K562 (cell line): ENCODE data around the gene CFAP54. TPM values are rescaled to one million over a fixed set of nuclear protein-coding genes. Genes with fewer than 3 reads are reported as not detected.

Experiments used
- ATAC-seq: fragments of 200-7000 bp; cut with Tn5 transposase; 3 replicates; pipeline ENCODE4 v1.9.1; 2020; ENCODE audit warnings: moderate library complexity
- BruUV-seq: library from RNA; stranded (reverse); fragments of 400-500 nt; replicated peaks from 2 replicates; lab custom pipeline; 2021; lab: Mats Ljungman, UMichigan
- CTCF ChIA-PET: fragments of 300-600 bp; formaldehyde crosslinking; extraction: SDS; loops from one replicate; lab custom pipeline; 2021; ENCODE audit warnings: low intra/inter-chr PET ratio; lab: Yijun Ruan, JAX
- POLR2A ChIA-PET: fragments of 300-600, 350-650 bp; sonication (Branson Sonifier 250); formaldehyde crosslinking; extraction: SDS; loops from one replicate; lab custom pipeline; 2021; ENCODE audit warnings: antibody characterized with exemption, inconsistent platforms; lab: Yijun Ruan, JAX
- DNase-seq, 4 experiments: peaks; one replicate each; pipeline versions ENCODE4 v3.0.0 to v3.0.0-alpha.2; 2011 to 2018; ENCODE audit warnings: low spot score in 3 of 4, mixed read lengths in 3 of 4; ENCODE audit errors: extremely low read depth in 1 of 4
- FAIRE-seq: peaks from 2 replicates; lab custom pipeline; 2011; peaks lifted over from hg19 to GRCh38; lab: Jason Lieb, UNC
- H2AFZ ChIP-seq: 2 replicates; pipeline ENCODE4 v1.6.0; 2011; ENCODE audit warnings: low read depth, low read length, control low read depth, inconsistent platforms
- H3K27ac ChIP-seq: fragments of 200-600 bp; 3 replicates; pipeline ENCODE4 v1.8.0; 2011; ENCODE audit warnings: low read depth, mild to moderate bottlenecking, control low read depth, inconsistent platforms, low read length, moderate library complexity, mixed read lengths; ENCODE audit errors: extremely low read depth
- H3K27me3 ChIP-seq, 2 experiments: fragments of 300-600 bp in 1 of 2; 2 replicates in 1 of 2; 3 replicates in 1 of 2; pipeline versions ENCODE4 v1.6.0 to v1.8.0; 2011; ENCODE audit warnings: inconsistent platforms in 2 of 2, low read length in 2 of 2, mild to moderate bottlenecking in 1 of 2, mixed read lengths in 1 of 2, moderate library complexity in 1 of 2; ENCODE audit not compliant: control insufficient read depth in 2 of 2, insufficient read depth in 2 of 2
- H3K36me3 ChIP-seq: fragments of 300-600 bp; 3 replicates; pipeline ENCODE4 v1.8.0; 2011; ENCODE audit warnings: mild to moderate bottlenecking, low read length, inconsistent platforms; ENCODE audit not compliant: control insufficient read depth, insufficient read depth
- H3K4me1 ChIP-seq, 2 experiments: fragments of 200-600 bp in 1 of 2; replicated peaks in 1 of 2; 2 replicates in 1 of 2; 3 replicates in 1 of 2; pipeline versions ENCODE4 v1.5.1 to v1.8.0; 2011; ENCODE audit warnings: inconsistent platforms in 2 of 2, low read length in 2 of 2, mild to moderate bottlenecking in 1 of 2, mixed read lengths in 1 of 2, moderate library complexity in 1 of 2; ENCODE audit not compliant: control insufficient read depth in 2 of 2, insufficient read depth in 2 of 2
- H3K4me2 ChIP-seq: 2 replicates; pipeline ENCODE4 v1.6.1; 2011; ENCODE audit warnings: low read length, control low read depth, inconsistent platforms, mixed read lengths; ENCODE audit not compliant: insufficient read depth
- H3K4me3 ChIP-seq: fragments of 200-600 bp; sonication (generic), shearing (Covaris generic); 2 replicates; pipeline ENCODE4 v1.5.1; 2016; ENCODE audit warnings: control low read depth, inconsistent platforms
- H3K79me2 ChIP-seq: fragments of 200-600 bp; 3 replicates; pipeline ENCODE4 v1.8.0; 2011; ENCODE audit warnings: low read length, inconsistent platforms; ENCODE audit not compliant: control insufficient read depth, insufficient read depth
- H3K9ac ChIP-seq, 2 experiments: 2 replicates each; pipeline versions ENCODE4 v1.6.0 to v1.6.1; 2011; ENCODE audit warnings: low read depth in 2 of 2, low read length in 2 of 2, control low read depth in 1 of 2, inconsistent platforms in 1 of 2, mild to moderate bottlenecking in 1 of 2, mixed read lengths in 1 of 2; ENCODE audit not compliant: insufficient read depth in 1 of 2
- H3K9me1 ChIP-seq: one replicate; pipeline ENCODE4 v1.6.0; 2011; ENCODE audit warnings: inconsistent platforms, mild to moderate bottlenecking, low read length, moderate library complexity; ENCODE audit not compliant: control insufficient read depth, insufficient read depth
- H3K9me3 ChIP-seq: replicated peaks from 2 replicates; pipeline ENCODE4 v1.5.1; 2011; ENCODE audit warnings: low read depth, low read length, inconsistent platforms; ENCODE audit not compliant: control insufficient read depth, insufficient read depth
- H4K20me1 ChIP-seq: replicated peaks from 2 replicates; pipeline ENCODE4 v1.6.1; 2011; ENCODE audit warnings: low read length, inconsistent platforms, mixed read lengths; ENCODE audit not compliant: control insufficient read depth, insufficient read depth
- CEBPB ChIP-seq: fragments of 450-650 bp; IDR thresholded peaks from 2 replicates; pipeline ENCODE4 v1.6.1; 2016; ENCODE audit warnings: missing genetic modification characterization, missing compliant biosample characterization
- CEBPG ChIP-seq, 3 experiments: fragments of 200-800 bp in 1 of 3; sonication (Bioruptor generic) in 1 of 3; sonication (generic) in 1 of 3; formaldehyde crosslinking in 1 of 3; IDR thresholded peaks in 2 of 3; conservative IDR thresholded peaks in 1 of 3; 2 replicates each; pipeline versions ENCODE4 v1.6.1 to v1.8.0; 2016 to 2022; ENCODE audit warnings: missing compliant biosample characterization in 2 of 3, missing genetic modification characterization in 2 of 3, mild to moderate bottlenecking in 1 of 3, missing genetic modification reagents in 1 of 3
- CHD2 ChIP-seq: IDR thresholded peaks from 2 replicates; pipeline ENCODE4 v1.6.1; 2011; ENCODE audit warnings: low read depth, low read length
- CTBP1 ChIP-seq: fragments of 450-650 bp; IDR thresholded peaks from 2 replicates; pipeline ENCODE4 v1.6.1; 2016; ENCODE audit warnings: borderline replicate concordance
- KDM5B ChIP-seq: fragments of 200-600 bp; sonication (generic); IDR thresholded peaks from 2 replicates; pipeline ENCODE4 v1.6.1; 2012; ENCODE audit warnings: low read depth, mild to moderate bottlenecking, moderate library complexity, low read length, control low read depth, inconsistent platforms; ENCODE audit not compliant: insufficient replicate concordance
- NR2C1 ChIP-seq, 2 experiments: fragments of 450-650 bp; IDR thresholded peaks; 2 replicates each; pipeline ENCODE4 v1.6.1; 2017; ENCODE audit warnings: mild to moderate bottlenecking in 2 of 2, antibody characterized with exemption in 1 of 2, inconsistent platforms in 1 of 2, missing compliant biosample characterization in 1 of 2, missing genetic modification characterization in 1 of 2
- NRF1 ChIP-seq, 2 experiments: fragments of 450-650 bp; IDR thresholded peaks in 1 of 2; conservative IDR thresholded peaks in 1 of 2; 2 replicates each; pipeline ENCODE4 v1.6.1; 2014; ENCODE audit warnings: mild to moderate bottlenecking in 2 of 2
- RCOR1 ChIP-seq, 2 experiments: IDR thresholded peaks; 2 replicates each; pipeline ENCODE4 v1.6.1; 2012; ENCODE audit warnings: low read depth in 2 of 2, low read length in 2 of 2, borderline replicate concordance in 1 of 2, improper control_type of control experiment in 1 of 2
- ZKSCAN3 ChIP-seq: fragments of 250-450 bp; sonication (Bioruptor Pico); IDR thresholded peaks from 2 replicates; pipeline ENCODE4 v1.4.0; 2020
- ZNF408 ChIP-seq: fragments of 250-450 bp; sonication (Bioruptor Pico); IDR thresholded peaks from 2 replicates; pipeline ENCODE4 v1.4.0; 2020; ENCODE audit warnings: low read depth, mild to moderate bottlenecking, moderate library complexity
- WGBS: fragments of 100-300 bp; shearing (Covaris generic); methylation state at CpG from one replicate; pipeline ENCODE4 v1.1.6; 2016; ENCODE audit warnings: low coverage, mixed read lengths; ENCODE audit not compliant: insufficient coverage; ENCODE audit errors: missing lambda C conversion rate; 5-methylcytosine and 5-hydroxymethylcytosine counted together
- in situ Hi-C: fragments of 300-500 bp; cut with MboI; formaldehyde crosslinking; loops from 4 replicates; pipeline ENCODE4 v1.15.0; 2018; ENCODE audit warnings: inconsistent platforms, mixed read lengths
- intact Hi-C: fragments of 100-400 bp; cut with micrococcal nuclease; formaldehyde crosslinking; loops from 2 replicates; pipeline ENCODE4 v1.14.2; 2022
- polyA plus RNA-seq, 8 experiments: library from polyadenylated mRNA; depleted of rRNA in 4 of 8; stranded (reverse) in 5 of 8; unstranded in 3 of 8; fragments of >200 nt; fragmentation: Nextera tagmentation in 2 of 8; fragmentation: Illumina TruSeq in 1 of 8; extraction: Ambion mirVana in 2 of 8; extraction: Trizol in 1 of 8; gene quantifications; 2 replicates each; pipeline versions ENCODE4 v1.2.1 to v1.2.3, GENCODE V29; 2011 to 2014; ENCODE audit warnings: inconsistent platforms in 1 of 8, missing spikeins in 1 of 8
- total RNA-seq, 7 experiments: library from RNA; depleted of rRNA in 6 of 7; stranded (reverse); fragments of >200 nt in 6 of 7; fragmentation: Illumina TruSeq in 2 of 7; extraction: Trizol in 2 of 7; gene quantifications; 2 replicates each; pipeline versions ENCODE4 v1.2.1 to v1.2.3, GENCODE V29; 2011 to 2021; ENCODE audit warnings: low replicate concordance in 1 of 7
- TF ChIP-seq, protein P1 (sequence below): IDR thresholded peaks from 2 replicates; pipeline ENCODE4 v1.6.1; 2011; ENCODE audit warnings: borderline replicate concordance, low read depth, mild to moderate bottlenecking, moderate library complexity, low read length; ENCODE audit not compliant: insufficient read depth, poor library complexity, severe bottlenecking

Gene CFAP54
- total and polyA plus RNA-seq, 9 of the 15 experiments (the other 6 are each of a cell fraction or from before 2014, with no cell fraction given), result 0.03 to 0.23 (median 0.10) TPM; not detected in 3

DNA sequence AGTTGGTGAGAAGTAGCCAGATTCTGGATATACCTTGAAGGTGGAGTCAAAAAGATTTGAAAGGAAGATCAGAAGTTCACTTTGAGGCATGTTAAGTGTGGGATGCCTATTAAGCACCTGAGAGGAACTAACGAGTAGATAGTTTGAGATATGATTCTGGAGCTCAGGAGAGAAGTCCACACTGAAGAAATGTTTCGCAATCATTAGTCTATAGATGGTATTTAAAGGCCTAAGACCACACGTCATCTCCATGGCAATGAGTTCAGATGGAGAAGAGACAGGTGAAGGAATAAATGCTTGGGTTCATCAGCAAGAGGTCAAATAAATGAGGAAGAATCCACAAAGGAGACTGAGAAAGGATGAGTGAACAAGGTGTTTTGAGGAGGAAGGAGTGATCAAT lies 224.8 kb downstream of the CFAP54 start:
- no peaks in the 10 kb centered on the region for H4K20me1 ChIP-seq
- in situ Hi-C loops, result no loop called here
- TF ChIP-seq, protein P1, sequence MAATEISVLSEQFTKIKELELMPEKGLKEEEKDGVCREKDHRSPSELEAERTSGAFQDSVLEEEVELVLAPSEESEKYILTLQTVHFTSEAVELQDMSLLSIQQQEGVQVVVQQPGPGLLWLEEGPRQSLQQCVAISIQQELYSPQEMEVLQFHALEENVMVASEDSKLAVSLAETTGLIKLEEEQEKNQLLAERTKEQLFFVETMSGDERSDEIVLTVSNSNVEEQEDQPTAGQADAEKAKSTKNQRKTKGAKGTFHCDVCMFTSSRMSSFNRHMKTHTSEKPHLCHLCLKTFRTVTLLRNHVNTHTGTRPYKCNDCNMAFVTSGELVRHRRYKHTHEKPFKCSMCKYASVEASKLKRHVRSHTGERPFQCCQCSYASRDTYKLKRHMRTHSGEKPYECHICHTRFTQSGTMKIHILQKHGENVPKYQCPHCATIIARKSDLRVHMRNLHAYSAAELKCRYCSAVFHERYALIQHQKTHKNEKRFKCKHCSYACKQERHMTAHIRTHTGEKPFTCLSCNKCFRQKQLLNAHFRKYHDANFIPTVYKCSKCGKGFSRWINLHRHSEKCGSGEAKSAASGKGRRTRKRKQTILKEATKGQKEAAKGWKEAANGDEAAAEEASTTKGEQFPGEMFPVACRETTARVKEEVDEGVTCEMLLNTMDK, result no peak
- TF ChIP-seq CTBP1 (no peak), CHD2 (no peak), CEBPB (tag) (peak; percentile 43; the same call in 1 of the 2 replicates), NR2C1 (IDR thresholded peaks at IDR 0.05) (no peak), NR2C1 (tag; IDR thresholded peaks at IDR 0.05) (no peak), CEBPG (CRISPR knock-in tag; IDR thresholded peaks at IDR 0.05) (no peak), CEBPG (tag; conservative IDR thresholded peaks at IDR 0.05 in 1 of 2, IDR thresholded peaks at IDR 0.05 in 1 of 2) (peak in 1 of 2 experiments; percentile 37; a peak in 1 of 4 replicates), KDM5B (no peak), NRF1 (conservative IDR thresholded peaks at IDR 0.05 in 1 of 2, IDR thresholded peaks at IDR 0.05 in 1 of 2) (no peak), ZKSCAN3 (CRISPR knock-in tag) (no peak), RCOR1 (IDR thresholded peaks at IDR 0.05; ENCODE audit: borderline replicate concordance in 1 of 2, low read depth in 2 of 2, low read length in 2 of 2) (no peak), ZNF408 (CRISPR knock-in tag) (no peak)
- H3K4me3 ChIP-seq, result no peak overlapping the region
- no peaks in the 10 kb centered on the region for H3K9me1 ChIP-seq
- BruUV-seq, result no TSS peak
- H3K79me2 ChIP-seq, result no peaks in the 10 kb centered on the region
- DNase-seq, result no peak
- intact Hi-C loops, result no loop called here
- FAIRE-seq, result no peak
- H3K27ac ChIP-seq, result no peak overlapping the region
- no peak for ATAC-seq
- no peaks in the 10 kb centered on the region for H3K36me3 ChIP-seq
- no peaks in the 10 kb centered on the region for H3K27me3 ChIP-seq
- POLR2A ChIA-PET, result no interaction called here
- no peak overlapping the region for H3K9ac ChIP-seq
- H3K4me2 ChIP-seq, result no peak overlapping the region
- no peak overlapping the region for H2AFZ ChIP-seq
- H3K9me3 ChIP-seq, result no peaks in the 10 kb centered on the region
- H3K4me1 ChIP-seq, result no peaks in the 10 kb centered on the region
- WGBS, result 2% methylated on average over 3 of the region's 3 CpGs
- CTCF ChIA-PET, result no interaction called here
